ENCODE results near the gene IFIT5. TPM values are rescaled to one million over a fixed set of nuclear protein-coding genes. Genes with fewer than 3 reads are reported as not detected.

The IFIT5 gene
- total and polyA plus RNA-seq, 8 donors: 0.58 to 22.6 (median 7.9) TPM

DNA sequence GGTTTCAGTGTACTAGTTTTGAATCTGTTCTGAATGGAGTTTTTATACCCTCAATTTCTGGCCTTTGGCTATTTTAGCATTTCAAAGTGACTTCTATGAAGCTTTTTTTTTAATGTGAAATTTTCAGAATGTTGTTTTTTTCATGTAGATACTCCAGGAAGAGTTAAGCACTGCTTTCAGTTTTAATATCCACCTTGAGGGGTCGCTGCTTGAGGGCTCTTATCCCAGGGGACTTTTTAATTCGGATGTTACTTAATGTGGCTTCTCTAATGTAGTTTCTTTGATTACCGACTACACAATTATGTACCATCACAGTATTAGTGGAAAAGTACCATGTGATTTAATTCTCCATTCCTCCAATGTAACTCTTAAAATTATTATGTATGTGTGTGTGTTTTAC, 5.2 kb downstream of the IFIT5 start:
- H3K9me3 ChIP-seq: no peaks in the 10 kb centered on the region
- peak in 1 of 2 donors; percentile 45 for DNase-seq
- H3K27ac ChIP-seq: peak overlapping the region in 1 of 5 donors; percentile 43
- no peak overlapping the region for H3K4me3 ChIP-seq
- 49 to 59% (median 56%) methylated on average over 3 of the region's 3 CpGs for WGBS, 5 donors
- intact Hi-C loops (cut with DNase I; ENCODE audit: low total_unique reads): no loop called here
- peaks cover 0 to 29% (median 27%) of the 10 kb centered on the region in 4 donors for H3K36me3 ChIP-seq
- no peak for TF ChIP-seq EP300 (IDR thresholded peaks at IDR 0.05)
- TF ChIP-seq POLR2A (IDR thresholded peaks at IDR 0.05): no peak
- TF ChIP-seq, protein P1, sequence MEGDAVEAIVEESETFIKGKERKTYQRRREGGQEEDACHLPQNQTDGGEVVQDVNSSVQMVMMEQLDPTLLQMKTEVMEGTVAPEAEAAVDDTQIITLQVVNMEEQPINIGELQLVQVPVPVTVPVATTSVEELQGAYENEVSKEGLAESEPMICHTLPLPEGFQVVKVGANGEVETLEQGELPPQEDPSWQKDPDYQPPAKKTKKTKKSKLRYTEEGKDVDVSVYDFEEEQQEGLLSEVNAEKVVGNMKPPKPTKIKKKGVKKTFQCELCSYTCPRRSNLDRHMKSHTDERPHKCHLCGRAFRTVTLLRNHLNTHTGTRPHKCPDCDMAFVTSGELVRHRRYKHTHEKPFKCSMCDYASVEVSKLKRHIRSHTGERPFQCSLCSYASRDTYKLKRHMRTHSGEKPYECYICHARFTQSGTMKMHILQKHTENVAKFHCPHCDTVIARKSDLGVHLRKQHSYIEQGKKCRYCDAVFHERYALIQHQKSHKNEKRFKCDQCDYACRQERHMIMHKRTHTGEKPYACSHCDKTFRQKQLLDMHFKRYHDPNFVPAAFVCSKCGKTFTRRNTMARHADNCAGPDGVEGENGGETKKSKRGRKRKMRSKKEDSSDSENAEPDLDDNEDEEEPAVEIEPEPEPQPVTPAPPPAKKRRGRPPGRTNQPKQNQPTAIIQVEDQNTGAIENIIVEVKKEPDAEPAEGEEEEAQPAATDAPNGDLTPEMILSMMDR (IDR thresholded peaks at IDR 0.05): peak in 1 of 7 experiments; percentile 32
- no peak for TF ChIP-seq POLR2AphosphoS5 (IDR thresholded peaks at IDR 0.05)
- no peaks in the 10 kb centered on the region for H3K27me3 ChIP-seq
- peaks cover 6 to 53% (median 28%) of the 10 kb centered on the region in 4 donors for H3K4me1 ChIP-seq

DNA sequence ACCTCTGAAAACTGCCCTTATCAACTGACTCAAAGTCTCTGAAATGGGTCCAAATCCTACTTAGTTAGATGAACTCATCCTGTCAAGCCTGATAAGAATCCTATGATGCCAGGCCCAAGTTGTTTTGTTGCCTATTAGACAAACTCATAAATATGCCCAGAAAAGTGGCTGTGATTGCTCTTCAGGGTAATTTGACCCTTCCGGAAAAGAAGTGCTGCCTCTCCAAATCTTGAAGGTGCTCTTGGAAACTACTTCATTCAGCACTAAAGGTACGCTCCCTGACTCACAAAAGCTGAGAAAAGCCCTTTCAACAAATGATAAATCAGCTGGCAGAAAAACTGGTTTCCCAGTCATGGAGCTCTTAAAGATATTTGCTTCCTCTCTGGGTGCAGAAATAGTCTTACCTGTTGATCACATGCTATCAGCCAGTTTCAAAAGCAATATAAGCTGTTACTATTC, 6.7 kb downstream of the IFIT5 start:
- H3K36me3 ChIP-seq: peaks cover 0 to 29% (median 27%) of the 10 kb centered on the region in 4 donors
- H3K4me3 ChIP-seq: no peak overlapping the region
- no peaks in the 10 kb centered on the region for H3K27me3 ChIP-seq
- peak in 1 of 2 donors; percentile 68 for DNase-seq
- intact Hi-C loops (cut with DNase I; ENCODE audit: low total_unique reads): no loop called here
- WGBS, 5 donors: 61 to 88% (median 72%) methylated on average over 2 of the region's 2 CpGs
- no peaks in the 10 kb centered on the region for H3K9me3 ChIP-seq
- peaks cover 5 to 47% (median 22%) of the 10 kb centered on the region in 4 donors for H3K4me1 ChIP-seq
- H3K27ac ChIP-seq: no peak overlapping the region
- no peak for TF ChIP-seq POLR2A (IDR thresholded peaks at IDR 0.05)
- no peak for TF ChIP-seq EP300 (IDR thresholded peaks at IDR 0.05)
- no peak for TF ChIP-seq POLR2AphosphoS5 (IDR thresholded peaks at IDR 0.05)
- TF ChIP-seq, protein P1 (IDR thresholded peaks at IDR 0.05): no peak

DNA sequence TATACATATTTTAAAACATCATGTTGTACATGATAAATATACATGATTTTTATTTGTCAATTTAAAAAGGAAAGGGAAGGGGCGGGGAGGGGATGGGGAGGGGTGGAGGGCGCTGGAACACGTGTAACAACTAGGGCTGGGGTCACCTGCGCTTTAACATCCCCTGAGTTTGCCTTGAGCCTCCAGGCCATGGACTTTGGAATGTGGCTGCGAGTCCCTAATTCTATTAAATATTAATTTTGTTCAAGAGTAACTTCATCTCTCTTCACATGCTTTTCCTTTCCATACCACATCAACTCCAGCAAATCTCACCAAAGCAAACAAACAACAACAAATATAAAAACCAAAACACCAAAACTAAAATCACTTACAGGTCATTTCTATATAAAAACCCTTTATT, 10.6 kb downstream of the IFIT5 start:
- Histone ChIP-seq H3K27me3 (no peaks in the 10 kb centered on the region), H3K9me3 (no peaks in the 10 kb centered on the region), H3K4me3 (no peak overlapping the region), H3K4me1 (peaks cover 0 to 11% (median 0%) of the 10 kb centered on the region in 4 donors), H3K27ac (no peak overlapping the region), H3K36me3 (peaks cover 0 to 16% (median 13%) of the 10 kb centered on the region in 4 donors)
- TF ChIP-seq POLR2AphosphoS5 (IDR thresholded peaks at IDR 0.05): no peak
- TF ChIP-seq, protein P1 (IDR thresholded peaks at IDR 0.05): no peak
- no peak for TF ChIP-seq POLR2A (IDR thresholded peaks at IDR 0.05)
- TF ChIP-seq EP300 (IDR thresholded peaks at IDR 0.05): no peak
- intact Hi-C loops (cut with DNase I; ENCODE audit: low total_unique reads): loop anchor here (5.0 kb wide), 1 partner anchor 137 kb away; no protein-coding TSS in a partner anchor
- DNase-seq: peak in 1 of 2 donors; percentile 32
- 43 to 65% (median 56%) methylated on average over 5 of the region's 5 CpGs for WGBS, 5 donors

DNA sequence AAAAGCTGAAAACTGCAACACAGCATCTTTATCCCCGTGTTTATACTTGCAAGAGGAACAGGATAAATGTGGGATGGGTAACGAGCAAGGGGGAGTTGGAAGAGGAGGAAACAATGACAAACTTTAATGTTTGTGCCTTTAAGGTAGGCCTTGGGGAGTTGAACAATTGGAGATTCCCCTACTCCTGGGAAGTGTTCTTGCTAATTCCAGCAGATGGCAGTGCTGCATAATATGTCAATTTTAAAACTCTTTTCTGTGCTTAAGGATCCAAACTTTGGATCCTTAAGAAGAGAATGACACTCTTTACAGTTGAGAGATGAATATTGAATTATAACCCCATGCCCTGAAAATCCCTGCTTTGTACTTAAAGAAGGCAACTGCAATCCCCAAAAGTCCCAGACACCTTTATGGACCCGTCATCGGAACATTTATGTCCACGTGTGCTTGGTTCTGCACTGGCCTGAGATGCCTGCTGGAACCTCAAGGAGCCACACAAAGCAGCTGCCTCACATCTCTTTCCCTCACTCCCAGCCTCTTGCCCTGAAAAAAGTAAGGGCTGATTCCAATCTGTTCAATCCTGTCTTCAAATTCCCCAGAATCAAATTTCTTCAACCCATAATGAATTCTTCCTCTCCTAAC, 12.0 kb downstream of the IFIT5 start:
- 53 to 57% (median 55%) methylated on average over 5 of the region's 5 CpGs for WGBS, 5 donors
- TF ChIP-seq, protein P1 (IDR thresholded peaks at IDR 0.05): peak in 5 of 7 experiments; percentile 77 to 83 (median 82)
- TF ChIP-seq POLR2AphosphoS5 (IDR thresholded peaks at IDR 0.05) (no peak), POLR2A (IDR thresholded peaks at IDR 0.05) (no peak), EP300 (IDR thresholded peaks at IDR 0.05) (no peak)
- Histone ChIP-seq H3K36me3 (peaks cover 0 to 7% (median 5%) of the 10 kb centered on the region in 4 donors), H3K27ac (no peak overlapping the region), H3K27me3 (no peaks in the 10 kb centered on the region), H3K4me3 (no peak overlapping the region), H3K9me3 (no peaks in the 10 kb centered on the region), H3K4me1 (no peaks in the 10 kb centered on the region)
- DNase-seq: peak in 1 of 2 donors; percentile 81
- intact Hi-C loops (cut with DNase I; ENCODE audit: low total_unique reads): loop anchor here (5.0 kb wide), 1 partner anchor 136 kb away; no protein-coding TSS in a partner anchor
